ENCODE results near the gene EIF3L. TPM values are rescaled to one million over a fixed set of nuclear protein-coding genes. Genes with fewer than 3 reads are reported as not detected.

The EIF3L gene
- total RNA-seq, 1 experiment from 2014 or later = 402 TPM

GRCh38 chr22:37855462-37855861, 6.2 kb downstream of the EIF3L start:
- BruUV-seq (replicated peaks) = no TSS peak
- intact Hi-C loops (cut with micrococcal nuclease; ENCODE audit: unreplicated experiment) = no loop called here
- no peaks in the 10 kb centered on the region for H3K9me3 Mint-ChIP-seq (ENCODE audit: low read depth, unreplicated experiment)
- H3K27me3 Mint-ChIP-seq (ENCODE audit: unreplicated experiment) = no peaks in the 10 kb centered on the region
- peaks cover 93% of the 10 kb centered on the region for H3K36me3 Mint-ChIP-seq (ENCODE audit: insufficient read depth, unreplicated experiment)
- no peak overlapping the region for H3K4me3 Mint-ChIP-seq (ENCODE audit: low read depth, unreplicated experiment)
- no peak for TF ChIP-seq CTCF (IDR thresholded peaks at IDR 0.05; ENCODE audit: unreplicated experiment)
- DNase-seq = no peak
- CTCF ChIA-PET = interaction anchor here (0.5 kb wide), 1 partner anchor 28 kb away, joined by 3 read pairs; no protein-coding TSS in a partner anchor
- peaks cover 6% of the 10 kb centered on the region for H3K4me1 Mint-ChIP-seq (ENCODE audit: low read depth, unreplicated experiment)
- no peak overlapping the region for H3K27ac Mint-ChIP-seq (ENCODE audit: unreplicated experiment)

- Mint-ChIP-seq H3K4me3 (ENCODE audit: low read depth, unreplicated experiment) (no peak overlapping the region), H3K27me3 (ENCODE audit: unreplicated experiment) (no peaks in the 10 kb centered on the region), H3K36me3 (ENCODE audit: insufficient read depth, unreplicated experiment) (peaks cover 82% of the 10 kb centered on the region), H3K4me1 (ENCODE audit: low read depth, unreplicated experiment) (no peaks in the 10 kb centered on the region), H3K9me3 (ENCODE audit: low read depth, unreplicated experiment) (no peaks in the 10 kb centered on the region), H3K27ac (ENCODE audit: unreplicated experiment) (peak overlapping the region; percentile 5)
- no peak for TF ChIP-seq CTCF (IDR thresholded peaks at IDR 0.05; ENCODE audit: unreplicated experiment)
- BruUV-seq (replicated peaks) = no TSS peak
- CTCF ChIA-PET = interaction anchor here (0.6 to 1.2 kb wide), 2 partner anchors 17 to 1490 kb away, joined by 3 to 5 read pairs; no protein-coding TSS in a partner anchor
- intact Hi-C loops (cut with micrococcal nuclease; ENCODE audit: unreplicated experiment) = no loop called here
- no peak for DNase-seq
Measured at GRCh38 chr22:37860796-37861421, 11.7 kb downstream of the EIF3L start.

GRCh38 chr22:37862570-37863325, 13.5 kb downstream of the EIF3L start:
- Mint-ChIP-seq H3K27ac (ENCODE audit: unreplicated experiment) (no peak overlapping the region), H3K4me1 (ENCODE audit: low read depth, unreplicated experiment) (no peaks in the 10 kb centered on the region), H3K36me3 (ENCODE audit: insufficient read depth, unreplicated experiment) (peaks cover 80% of the 10 kb centered on the region), H3K27me3 (ENCODE audit: unreplicated experiment) (no peaks in the 10 kb centered on the region), H3K9me3 (ENCODE audit: low read depth, unreplicated experiment) (no peaks in the 10 kb centered on the region), H3K4me3 (ENCODE audit: low read depth, unreplicated experiment) (no peak overlapping the region)
- CTCF ChIA-PET = interaction anchor here (0.7 to 1.9 kb wide), 9 partner anchors 10 to 1708 kb away, joined by 3 to 16 read pairs (median 5); partner anchors contain the start of genes ANKRD54, CACNA1I and GCAT
- intact Hi-C loops (cut with micrococcal nuclease; ENCODE audit: unreplicated experiment) = loop anchor here (1.0 kb wide), 1 partner anchor 44 kb away; no protein-coding TSS in a partner anchor
- no peak for DNase-seq
- no TSS peak for BruUV-seq (replicated peaks)
- no peak for TF ChIP-seq CTCF (IDR thresholded peaks at IDR 0.05; ENCODE audit: unreplicated experiment)

GRCh38 chr22:37865510-37865909, 16.3 kb downstream of the EIF3L start:
- CTCF ChIA-PET = no interaction called here
- no peak overlapping the region for H3K27ac Mint-ChIP-seq (ENCODE audit: unreplicated experiment)
- intact Hi-C loops (cut with micrococcal nuclease; ENCODE audit: unreplicated experiment) = no loop called here

More at GRCh38 chr22:37865510-37865909, 16.3 kb downstream of the EIF3L start:
- no peak for DNase-seq
- H3K9me3 Mint-ChIP-seq (ENCODE audit: low read depth, unreplicated experiment) = no peaks in the 10 kb centered on the region
- peaks cover 78% of the 10 kb centered on the region for H3K36me3 Mint-ChIP-seq (ENCODE audit: insufficient read depth, unreplicated experiment)
- TF ChIP-seq CTCF (IDR thresholded peaks at IDR 0.05; ENCODE audit: unreplicated experiment) = no peak
- H3K4me1 Mint-ChIP-seq (ENCODE audit: low read depth, unreplicated experiment) = no peaks in the 10 kb centered on the region
- BruUV-seq (replicated peaks) = no TSS peak
- no peak overlapping the region for H3K4me3 Mint-ChIP-seq (ENCODE audit: low read depth, unreplicated experiment)
- H3K27me3 Mint-ChIP-seq (ENCODE audit: unreplicated experiment) = no peaks in the 10 kb centered on the region

Measured in Calu3 (cell line).